Measurements from ENCODE around the gene IFNA10. TPM values are rescaled to one million over a fixed set of nuclear protein-coding genes. Genes with fewer than 3 reads are reported as not detected.
"Not testable (repeated sequence)": the region's sequence is repeated elsewhere in the genome, so short reads cannot be mapped to it uniquely, and the experiment has no call there.

The IFNA10 gene
- total RNA-seq, 1 donor from 2014 or later: not detected

- no peaks in the 10 kb centered on the region for H3K36me3 ChIP-seq
- no peak within 1 kb of the TSS for H3K4me3 ChIP-seq
- intact Hi-C loops (cut with DNase I): no loop called here
- no peak for TF ChIP-seq CTCF (IDR thresholded peaks at IDR 0.05)
- H3K27ac ChIP-seq: no peak within 1 kb of the TSS
- no peaks in the 10 kb centered on the region for H3K9me3 ChIP-seq
- no peak for DNase-seq (ENCODE audit: low spot score in 2 of 2)
- no peaks in the 10 kb centered on the region for H3K4me1 ChIP-seq
- H3K27me3 ChIP-seq: no peaks in the 10 kb centered on the region
Measured at GRCh38 chr9:21239911-21240310, 33.0 kb upstream of the IFNA10 start, which contains the start of gene IFNA14. Gene IFNA14 (minus strand): TSS chr9:21240005. CDS start chr9:21239935, 70 bp downstream.

GRCh38 chr9:21236360-21236714 lies 29.4 kb upstream of the IFNA10 start:
- H3K4me1 ChIP-seq; H3K27ac ChIP-seq; H3K9me3 ChIP-seq; H3K4me3 ChIP-seq; DNase-seq (ENCODE audit: low spot score in 2 of 2); intact Hi-C loops (cut with DNase I); H3K36me3 ChIP-seq; H3K27me3 ChIP-seq: not testable (repeated sequence)

- H3K27ac ChIP-seq; intact Hi-C loops (cut with DNase I); DNase-seq (ENCODE audit: low spot score in 2 of 2); H3K9me3 ChIP-seq; H3K36me3 ChIP-seq; H3K4me3 ChIP-seq; H3K27me3 ChIP-seq; H3K4me1 ChIP-seq: not testable (repeated sequence)
- TF ChIP-seq CTCF (IDR thresholded peaks at IDR 0.05): peak in 2 of 3 experiments; percentile 36 to 40
Measured at GRCh38 chr9:21235468-21236359, 28.8 kb upstream of the IFNA10 start.

- Histone ChIP-seq H3K36me3 (no peaks in the 10 kb centered on the region), H3K4me3 (no peak overlapping the region), H3K9me3 (no peaks in the 10 kb centered on the region), H3K4me1 (no peaks in the 10 kb centered on the region), H3K27ac (no peak overlapping the region), H3K27me3 (no peaks in the 10 kb centered on the region)
- TF ChIP-seq CTCF (IDR thresholded peaks at IDR 0.05): no peak
- intact Hi-C loops (cut with DNase I): no loop called here
- DNase-seq (ENCODE audit: low spot score in 2 of 2): no peak
Measured at GRCh38 chr9:21234153-21234687, 27.3 kb upstream of the IFNA10 start.

GRCh38 chr9:21233258-21233657 lies 26.3 kb upstream of the IFNA10 start:
- H3K4me3 ChIP-seq: no peak overlapping the region
- H3K9me3 ChIP-seq: no peaks in the 10 kb centered on the region
- intact Hi-C loops (cut with DNase I): no loop called here
- H3K4me1 ChIP-seq: no peaks in the 10 kb centered on the region
- H3K27me3 ChIP-seq: no peaks in the 10 kb centered on the region
- no peaks in the 10 kb centered on the region for H3K36me3 ChIP-seq
- no peak for DNase-seq (ENCODE audit: low spot score in 2 of 2)
- no peak overlapping the region for H3K27ac ChIP-seq
- TF ChIP-seq CTCF (IDR thresholded peaks at IDR 0.05): no peak

GRCh38 chr9:21228122-21228521 lies 21.2 kb upstream of the IFNA10 start, which contains the start of gene IFNA17:
Gene IFNA17 (minus strand): TSS chr9:21228222. CDS start chr9:21228173, 49 bp downstream.
- intact Hi-C loops (cut with DNase I): no loop called here
- TF ChIP-seq CTCF (IDR thresholded peaks at IDR 0.05): no peak

GRCh38 chr9:21217211-21217610 lies 10.3 kb upstream of the IFNA10 start, which contains the start of gene IFNA16:
Gene IFNA16 (minus strand): TSS chr9:21217311. CDS start chr9:21217305, 6 bp downstream.
- H3K9me3 ChIP-seq; H3K36me3 ChIP-seq; H3K27ac ChIP-seq; H3K27me3 ChIP-seq; DNase-seq (ENCODE audit: low spot score in 2 of 2); intact Hi-C loops (cut with DNase I); H3K4me1 ChIP-seq; H3K4me3 ChIP-seq: not testable (repeated sequence)

More at GRCh38 chr9:21228122-21228521, 21.2 kb upstream of the IFNA10 start, which contains the start of gene IFNA17:
- Histone ChIP-seq H3K27me3 (no peaks in the 10 kb centered on the region), H3K4me3 (no peak within 1 kb of the TSS), H3K9me3 (no peaks in the 10 kb centered on the region), H3K27ac (no peak within 1 kb of the TSS), H3K4me1 (no peaks in the 10 kb centered on the region), H3K36me3 (no peaks in the 10 kb centered on the region)
- DNase-seq (ENCODE audit: low spot score in 2 of 2): no peak

All from ascending aorta (tissue), 2 donors.